Measurements from ENCODE around the gene OR8D1. TPM values are rescaled to one million over a fixed set of nuclear protein-coding genes. Genes with fewer than 3 reads are reported as not detected.

Gene OR8D1
- total and polyA plus RNA-seq, 5 donors from 2014 or later, result not detected

- H3K27me3 Mint-ChIP-seq, result no peaks in the 10 kb centered on the region
- H3K27ac Mint-ChIP-seq, result no peak within 1 kb of the TSS
- no peaks in the 10 kb centered on the region for H3K4me1 Mint-ChIP-seq
- Histone ChIP-seq H3K36me3 (ENCODE audit: control insufficient read depth, insufficient read depth, low read length) (no peaks in the 10 kb centered on the region), H3K4me1 (ENCODE audit: control insufficient read depth, insufficient read depth, low read length, poor library complexity, severe bottlenecking) (no peaks in the 10 kb centered on the region), H3K9me3 (ENCODE audit: control insufficient read depth in 2 of 2, low read length in 2 of 2) (no peaks in the 10 kb centered on the region), H3K27me3 (ENCODE audit: control insufficient read depth, insufficient read depth, low read length) (no peaks in the 10 kb centered on the region), H3K27ac (ENCODE audit: insufficient read depth, low read length, poor library complexity, severe bottlenecking) (no peak within 1 kb of the TSS), H3K4me3 (ENCODE audit: low read depth, low read length) (no peak within 1 kb of the TSS)
- H3K4me3 Mint-ChIP-seq, result no peak within 1 kb of the TSS
- no peaks in the 10 kb centered on the region for H3K36me3 Mint-ChIP-seq
- DNase-seq (no peak), ATAC-seq (ENCODE audit: low read depth in 2 of 2) (no peak)
- H3K9me3 Mint-ChIP-seq, result peaks cover 0 to 3% (median 0%) of the 10 kb centered on the region in 7 donors
Measured at GRCh38 chr11:124256076-124256475, 57.7 kb downstream of the OR8D1 start, which contains the start of gene OR8G5. OR8G5 (plus strand) TSS chr11:124256376; CDS start chr11:124264932, 8,556 bp downstream.

Other genes starting within 250 kb of the OR8D1 start
- gene VWA5A, start 198.5 kb downstream of the OR8D1 start, total RNA-seq, result 6.9 TPM
- 10 to 100 TPM; 16.6 to 24.5 (median 19.0) TPM for gene VWA5A, start 198.5 kb downstream of the OR8D1 start, polyA plus RNA-seq
- gene OR10D3, start 130.6 kb downstream of the OR8D1 start, total RNA-seq, result not detected
- not detected for gene OR10D3, start 130.6 kb downstream of the OR8D1 start, polyA plus RNA-seq
- not detected for gene OR8G1, start 72.9 kb downstream of the OR8D1 start, total RNA-seq
- gene OR8G1, start 72.9 kb downstream of the OR8D1 start, polyA plus RNA-seq, result not detected
- not detected for gene OR8G5, start 57.6 kb downstream of the OR8D1 start, total RNA-seq
- not detected for gene OR8G5, start 57.6 kb downstream of the OR8D1 start, polyA plus RNA-seq
- not detected for gene OR8D2, start 6.2 kb upstream of the OR8D1 start, total RNA-seq
- not detected for gene OR8D2, start 6.2 kb upstream of the OR8D1 start, polyA plus RNA-seq
- gene OR8B2, start 70.5 kb upstream of the OR8D1 start, total RNA-seq, result not detected
- not detected for gene OR8B2, start 70.5 kb upstream of the OR8D1 start, polyA plus RNA-seq
- not detected for gene OR8B3, start 85.1 kb upstream of the OR8D1 start, total RNA-seq
- not detected for gene OR8B3, start 85.1 kb upstream of the OR8D1 start, polyA plus RNA-seq
- not detected for gene OR8B4, start 110.9 kb upstream of the OR8D1 start, total RNA-seq
- gene OR8B4, start 110.9 kb upstream of the OR8D1 start, polyA plus RNA-seq, result not detected
- not detected for gene OR8B8, start 131.7 kb upstream of the OR8D1 start, total RNA-seq
- not detected for gene OR8B8, start 131.7 kb upstream of the OR8D1 start, polyA plus RNA-seq
- gene OR8B12, start 229.7 kb upstream of the OR8D1 start, total RNA-seq, result not detected
- gene OR8B12, start 229.7 kb upstream of the OR8D1 start, polyA plus RNA-seq, result not detected

Data from CD4-positive, CD25-positive, alpha-beta regulatory T cell (primary cell).